ENCODE results near the gene HOXB3. TPM values are rescaled to one million over a fixed set of nuclear protein-coding genes. Genes with fewer than 3 reads are reported as not detected.

HOXB3 gene
- total RNA-seq, 1 donor from 2014 or later, result 0.57 TPM

DNA sequence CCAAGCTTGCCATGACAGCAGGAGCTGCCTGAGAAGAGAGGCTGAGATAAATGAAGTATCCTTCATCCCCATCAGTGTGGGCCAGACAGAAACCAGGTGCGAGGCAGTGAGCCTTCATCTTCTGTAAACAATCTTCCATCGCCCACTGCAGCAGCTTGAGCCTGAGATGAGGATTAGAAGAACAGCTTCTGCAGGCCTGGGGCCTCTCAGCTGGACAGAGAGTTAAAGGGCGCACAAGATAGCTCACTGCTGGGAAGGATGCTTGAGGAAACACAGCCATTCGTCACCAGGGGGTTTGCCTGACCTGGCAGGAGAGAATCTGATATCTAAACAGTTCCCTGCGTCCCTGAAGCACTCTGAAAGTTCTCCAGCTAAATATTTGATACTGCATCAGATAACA, 86.3 kb downstream of the HOXB3 start:
- Mint-ChIP-seq H3K36me3 (ENCODE audit: low read depth) (no peaks in the 10 kb centered on the region), H3K4me3 (ENCODE audit: unreplicated experiment) (no peak overlapping the region), H3K27me3 (ENCODE audit: low read depth) (peaks cover 54% of the 10 kb centered on the region), H3K4me1 (ENCODE audit: low read depth) (no peaks in the 10 kb centered on the region), H3K27ac (ENCODE audit: unreplicated experiment) (no peak overlapping the region), H3K9me3 (ENCODE audit: low read depth) (no peaks in the 10 kb centered on the region)
- TF ChIP-seq, protein P1, sequence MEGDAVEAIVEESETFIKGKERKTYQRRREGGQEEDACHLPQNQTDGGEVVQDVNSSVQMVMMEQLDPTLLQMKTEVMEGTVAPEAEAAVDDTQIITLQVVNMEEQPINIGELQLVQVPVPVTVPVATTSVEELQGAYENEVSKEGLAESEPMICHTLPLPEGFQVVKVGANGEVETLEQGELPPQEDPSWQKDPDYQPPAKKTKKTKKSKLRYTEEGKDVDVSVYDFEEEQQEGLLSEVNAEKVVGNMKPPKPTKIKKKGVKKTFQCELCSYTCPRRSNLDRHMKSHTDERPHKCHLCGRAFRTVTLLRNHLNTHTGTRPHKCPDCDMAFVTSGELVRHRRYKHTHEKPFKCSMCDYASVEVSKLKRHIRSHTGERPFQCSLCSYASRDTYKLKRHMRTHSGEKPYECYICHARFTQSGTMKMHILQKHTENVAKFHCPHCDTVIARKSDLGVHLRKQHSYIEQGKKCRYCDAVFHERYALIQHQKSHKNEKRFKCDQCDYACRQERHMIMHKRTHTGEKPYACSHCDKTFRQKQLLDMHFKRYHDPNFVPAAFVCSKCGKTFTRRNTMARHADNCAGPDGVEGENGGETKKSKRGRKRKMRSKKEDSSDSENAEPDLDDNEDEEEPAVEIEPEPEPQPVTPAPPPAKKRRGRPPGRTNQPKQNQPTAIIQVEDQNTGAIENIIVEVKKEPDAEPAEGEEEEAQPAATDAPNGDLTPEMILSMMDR (IDR thresholded peaks at IDR 0.05), result no peak
- no peak for DNase-seq (ENCODE audit: low spot score)

DNA sequence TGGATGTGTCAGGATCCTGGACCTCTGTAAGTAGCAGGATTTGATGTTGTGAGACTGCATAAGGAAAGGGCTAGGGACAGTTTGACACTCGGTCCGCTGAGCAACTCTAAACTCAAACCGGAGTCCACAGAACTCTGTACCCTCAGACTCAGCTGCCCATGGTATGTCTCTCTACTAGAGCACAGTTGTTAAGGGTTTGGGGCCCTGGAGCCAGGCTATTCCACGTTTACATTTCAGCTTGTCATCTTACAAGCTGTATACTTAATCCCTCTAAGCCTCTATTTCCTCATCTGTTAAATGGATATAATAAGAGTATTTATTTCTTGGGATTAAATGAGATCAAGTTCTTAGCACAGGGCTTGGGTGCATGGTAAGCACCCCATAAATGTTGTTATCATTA, 87.1 kb downstream of the HOXB3 start:
- Mint-ChIP-seq H3K4me3 (ENCODE audit: unreplicated experiment) (no peak overlapping the region), H3K4me1 (ENCODE audit: low read depth) (no peaks in the 10 kb centered on the region), H3K36me3 (ENCODE audit: low read depth) (no peaks in the 10 kb centered on the region), H3K27me3 (ENCODE audit: low read depth) (peaks cover 62% of the 10 kb centered on the region), H3K27ac (ENCODE audit: unreplicated experiment) (no peak overlapping the region), H3K9me3 (ENCODE audit: low read depth) (no peaks in the 10 kb centered on the region)
- TF ChIP-seq, protein P1 (IDR thresholded peaks at IDR 0.05), result no peak
- no peak for DNase-seq (ENCODE audit: low spot score)

DNA sequence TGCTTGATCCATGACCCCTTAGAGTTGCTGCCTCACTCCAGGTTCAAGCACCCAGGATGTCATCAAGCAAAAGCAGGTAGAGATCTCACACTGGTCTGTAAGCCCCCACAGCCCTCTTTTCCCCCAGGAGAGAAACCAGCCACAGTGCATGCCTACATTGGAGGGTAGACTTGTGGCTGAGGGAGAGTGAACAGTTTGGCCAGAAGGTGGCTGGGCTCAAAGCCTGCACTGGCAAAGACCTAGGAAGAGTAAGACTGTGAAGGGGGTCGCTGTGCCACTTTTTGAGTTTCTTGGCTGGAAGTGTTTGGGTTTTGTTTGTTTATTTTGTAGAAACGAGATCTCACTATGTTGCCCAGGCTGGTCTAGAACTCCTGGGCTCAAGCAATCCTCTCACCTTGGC, 87.7 kb downstream of the HOXB3 start:
- no peak for DNase-seq (ENCODE audit: low spot score)
- Mint-ChIP-seq H3K9me3 (ENCODE audit: low read depth) (no peaks in the 10 kb centered on the region), H3K27ac (ENCODE audit: unreplicated experiment) (no peak overlapping the region), H3K4me1 (ENCODE audit: low read depth) (no peaks in the 10 kb centered on the region), H3K4me3 (ENCODE audit: unreplicated experiment) (no peak overlapping the region), H3K27me3 (ENCODE audit: low read depth) (peaks cover 67% of the 10 kb centered on the region), H3K36me3 (ENCODE audit: low read depth) (no peaks in the 10 kb centered on the region)
- TF ChIP-seq, protein P1 (IDR thresholded peaks at IDR 0.05), result no peak

DNA sequence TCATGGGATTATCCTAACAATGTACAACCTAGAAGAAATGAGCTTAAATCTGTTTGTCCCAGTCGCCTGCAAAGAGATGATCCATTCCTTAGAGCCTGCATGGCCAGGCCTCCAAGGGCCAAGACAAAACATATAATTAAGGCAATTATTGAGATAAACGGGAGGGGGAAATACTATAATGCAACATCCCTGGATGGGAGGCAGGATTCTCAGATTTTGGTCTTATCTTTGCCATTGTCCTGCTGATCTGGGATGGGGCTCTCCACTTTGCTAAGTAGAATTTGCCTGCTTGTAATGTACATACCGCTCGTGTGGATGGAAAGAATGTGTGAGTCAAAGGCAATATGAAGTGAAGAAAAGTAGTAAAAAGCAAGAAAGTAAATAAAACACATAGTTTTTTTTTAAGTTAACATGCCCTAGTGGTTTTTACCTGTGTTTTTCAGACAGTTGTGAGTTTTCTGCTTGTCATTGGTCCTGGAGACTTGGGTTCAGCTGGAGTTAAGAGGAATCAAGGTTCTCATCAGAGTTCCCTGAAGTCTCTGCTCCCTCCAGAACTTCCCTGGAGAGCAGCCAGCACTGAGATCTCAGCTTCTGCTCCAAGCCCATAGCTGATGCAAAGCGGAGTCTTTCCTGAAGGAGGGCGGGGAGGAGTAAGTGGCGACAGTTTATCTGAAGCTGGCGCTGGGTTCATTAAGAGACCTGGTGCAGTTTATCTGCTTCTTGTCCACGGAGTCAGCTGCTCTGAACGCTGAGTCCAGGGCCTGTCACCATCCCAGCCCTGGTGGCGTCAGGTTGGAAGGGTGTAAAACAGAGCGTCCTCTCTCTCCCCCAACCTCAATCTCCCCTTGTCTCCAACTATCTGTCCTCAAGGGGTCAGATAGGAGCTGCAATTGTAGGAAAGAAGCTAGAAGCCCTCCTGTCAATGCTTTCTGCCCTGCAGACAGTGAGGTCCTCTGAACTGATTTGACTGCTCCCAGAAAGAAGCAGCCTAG, 89.3 kb downstream of the HOXB3 start:
- H3K9me3 Mint-ChIP-seq (ENCODE audit: low read depth), result no peaks in the 10 kb centered on the region
- TF ChIP-seq, protein P1 (IDR thresholded peaks at IDR 0.05), result no peak
- H3K27ac Mint-ChIP-seq (ENCODE audit: unreplicated experiment), result no peak overlapping the region
- H3K4me3 Mint-ChIP-seq (ENCODE audit: unreplicated experiment), result no peak overlapping the region
- DNase-seq (ENCODE audit: low spot score), result no peak
- H3K4me1 Mint-ChIP-seq (ENCODE audit: low read depth), result no peaks in the 10 kb centered on the region
- peaks cover 69% of the 10 kb centered on the region for H3K27me3 Mint-ChIP-seq (ENCODE audit: low read depth)
- no peaks in the 10 kb centered on the region for H3K36me3 Mint-ChIP-seq (ENCODE audit: low read depth)

DNA sequence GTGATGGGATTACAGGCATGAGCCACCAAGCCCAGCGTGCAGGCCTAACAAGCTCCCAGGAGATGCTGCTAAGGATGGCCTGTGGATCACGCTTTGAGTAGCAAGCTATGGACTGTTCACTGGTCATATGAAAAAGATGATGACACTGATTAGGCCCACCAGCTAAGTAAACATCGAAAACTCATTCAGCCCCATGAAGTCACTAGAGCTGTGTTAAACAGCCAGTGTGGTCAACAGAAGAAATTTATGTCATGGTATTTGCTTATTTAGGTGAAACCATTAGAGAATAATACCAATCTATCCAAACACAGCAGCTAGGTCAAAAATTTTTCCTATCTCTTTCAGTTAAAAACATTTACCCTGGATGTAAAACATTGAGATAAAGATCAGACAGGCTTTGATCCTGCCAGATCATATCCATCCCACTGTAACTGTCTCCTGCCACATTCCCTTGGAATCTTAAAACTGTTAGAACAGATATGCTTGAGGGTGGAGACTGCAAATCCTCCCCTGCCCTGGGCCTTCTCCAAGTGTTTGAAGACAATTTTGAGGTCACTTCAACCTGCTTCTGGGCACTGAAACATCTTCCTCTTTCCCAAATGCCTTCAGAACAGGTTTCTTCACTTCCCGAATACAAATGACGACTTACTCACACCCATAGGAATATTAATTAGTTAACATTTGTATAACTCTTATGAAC, 90.2 kb downstream of the HOXB3 start:
- DNase-seq (ENCODE audit: low spot score), result no peak
- H3K4me1 Mint-ChIP-seq (ENCODE audit: low read depth), result no peaks in the 10 kb centered on the region
- peaks cover 69% of the 10 kb centered on the region for H3K27me3 Mint-ChIP-seq (ENCODE audit: low read depth)
- TF ChIP-seq, protein P1 (IDR thresholded peaks at IDR 0.05), result no peak
- no peak overlapping the region for H3K27ac Mint-ChIP-seq (ENCODE audit: unreplicated experiment)
- H3K9me3 Mint-ChIP-seq (ENCODE audit: low read depth), result no peaks in the 10 kb centered on the region
- no peaks in the 10 kb centered on the region for H3K36me3 Mint-ChIP-seq (ENCODE audit: low read depth)
- H3K4me3 Mint-ChIP-seq (ENCODE audit: unreplicated experiment), result no peak overlapping the region
